Measurements from ENCODE around the gene FCHSD2. TPM values are rescaled to one million over a fixed set of nuclear protein-coding genes. Genes with fewer than 3 reads are reported as not detected.

Gene FCHSD2
- total RNA-seq, 1 experiment from 2014 or later, result 22.6 TPM

- intact Hi-C loops (cut with micrococcal nuclease; ENCODE audit: unreplicated experiment), result no loop called here
- DNase-seq, result no peak
These were observed 82.2 kb downstream of the FCHSD2 start for GRCh38 chr11:73059915-73060314.

DNA sequence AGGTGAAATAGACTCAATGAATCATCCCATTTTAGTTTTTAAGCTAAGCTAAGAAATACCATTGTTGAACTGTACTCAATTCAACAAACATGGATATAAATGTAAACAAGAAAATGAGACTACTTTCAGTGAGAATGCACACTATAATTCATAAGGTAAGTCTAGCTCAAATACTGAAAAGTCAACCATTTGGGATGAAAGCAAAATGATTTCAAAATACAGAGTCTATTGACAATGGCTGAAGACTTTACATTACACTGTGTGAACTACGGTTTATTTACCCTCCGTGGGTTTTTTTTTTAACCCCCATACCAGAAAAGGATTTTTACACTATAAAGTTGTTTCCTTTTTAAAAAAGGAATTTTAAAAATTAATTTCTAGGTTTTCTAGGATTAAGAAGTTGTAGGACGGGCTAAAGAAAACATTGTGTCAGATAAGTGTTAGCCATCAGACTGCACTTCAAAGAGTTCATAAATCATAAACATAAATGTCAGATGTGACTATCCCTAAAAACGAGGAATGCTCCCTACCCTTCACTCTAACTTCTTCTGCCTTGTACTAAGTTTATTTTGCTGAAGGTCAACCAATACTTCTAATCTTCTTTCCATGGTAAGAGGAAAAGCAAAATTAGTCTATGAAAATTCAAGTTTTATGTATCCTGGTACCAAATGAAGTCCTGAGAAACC is 83.0 kb downstream of the FCHSD2 start:
- H2AFZ ChIP-seq, result no peak overlapping the region
- H3K27ac ChIP-seq, result no peak overlapping the region
- CTCF ChIA-PET, result no interaction called here
- no TSS peak for BruUV-seq (replicated peaks)
- no peaks in the 10 kb centered on the region for H3F3A ChIP-seq (ENCODE audit: insufficient read depth, low read depth)
- H4K20me1 ChIP-seq (ENCODE audit: insufficient read depth), result no peaks in the 10 kb centered on the region
- no peaks in the 10 kb centered on the region for H3K27me3 ChIP-seq (ENCODE audit: insufficient read depth, low read depth)
- H3K9me3 ChIP-seq (ENCODE audit: insufficient read depth, low read depth), result no peaks in the 10 kb centered on the region
- no peaks in the 10 kb centered on the region for H3K4me1 ChIP-seq (replicated peaks; ENCODE audit: insufficient read depth)
- no peaks in the 10 kb centered on the region for H3K36me3 ChIP-seq (ENCODE audit: low read depth)
- H3K4me3 ChIP-seq, result no peak overlapping the region
- H3K79me2 ChIP-seq (ENCODE audit: low read depth), result no peaks in the 10 kb centered on the region
- no peak for DNase-seq
- TF ChIP-seq, protein P1, sequence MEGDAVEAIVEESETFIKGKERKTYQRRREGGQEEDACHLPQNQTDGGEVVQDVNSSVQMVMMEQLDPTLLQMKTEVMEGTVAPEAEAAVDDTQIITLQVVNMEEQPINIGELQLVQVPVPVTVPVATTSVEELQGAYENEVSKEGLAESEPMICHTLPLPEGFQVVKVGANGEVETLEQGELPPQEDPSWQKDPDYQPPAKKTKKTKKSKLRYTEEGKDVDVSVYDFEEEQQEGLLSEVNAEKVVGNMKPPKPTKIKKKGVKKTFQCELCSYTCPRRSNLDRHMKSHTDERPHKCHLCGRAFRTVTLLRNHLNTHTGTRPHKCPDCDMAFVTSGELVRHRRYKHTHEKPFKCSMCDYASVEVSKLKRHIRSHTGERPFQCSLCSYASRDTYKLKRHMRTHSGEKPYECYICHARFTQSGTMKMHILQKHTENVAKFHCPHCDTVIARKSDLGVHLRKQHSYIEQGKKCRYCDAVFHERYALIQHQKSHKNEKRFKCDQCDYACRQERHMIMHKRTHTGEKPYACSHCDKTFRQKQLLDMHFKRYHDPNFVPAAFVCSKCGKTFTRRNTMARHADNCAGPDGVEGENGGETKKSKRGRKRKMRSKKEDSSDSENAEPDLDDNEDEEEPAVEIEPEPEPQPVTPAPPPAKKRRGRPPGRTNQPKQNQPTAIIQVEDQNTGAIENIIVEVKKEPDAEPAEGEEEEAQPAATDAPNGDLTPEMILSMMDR (conservative IDR thresholded peaks at IDR 0.05), result no peak
- TF ChIP-seq EZH2 (IDR thresholded peaks at IDR 0.05; ENCODE audit: low read depth), result no peak
- H3K4me2 ChIP-seq, result no peak overlapping the region
- POLR2A ChIA-PET (ENCODE audit: unreplicated experiment), result no interaction called here
- no peaks in the 10 kb centered on the region for H3K9me2 ChIP-seq (ENCODE audit: insufficient read depth)
- intact Hi-C loops (cut with micrococcal nuclease; ENCODE audit: unreplicated experiment), result no loop called here

More at GRCh38 chr11:73059915-73060314, 82.2 kb downstream of the FCHSD2 start:
- no peaks in the 10 kb centered on the region for H4K20me1 ChIP-seq (ENCODE audit: insufficient read depth)
- H3K9me3 ChIP-seq (ENCODE audit: insufficient read depth, low read depth), result no peaks in the 10 kb centered on the region
- H3K4me2 ChIP-seq, result no peak overlapping the region
- BruUV-seq (replicated peaks), result no TSS peak
- H3K9me2 ChIP-seq (ENCODE audit: insufficient read depth), result no peaks in the 10 kb centered on the region
- ChIA-PET POLR2A (ENCODE audit: unreplicated experiment) (no interaction called here), CTCF (no interaction called here)
- TF ChIP-seq, protein P1 (conservative IDR thresholded peaks at IDR 0.05), result no peak
- TF ChIP-seq EZH2 (IDR thresholded peaks at IDR 0.05; ENCODE audit: low read depth), result no peak
- no peaks in the 10 kb centered on the region for H3K36me3 ChIP-seq (ENCODE audit: low read depth)
- H3F3A ChIP-seq (ENCODE audit: insufficient read depth, low read depth), result no peaks in the 10 kb centered on the region
- no peak overlapping the region for H3K27ac ChIP-seq
- H3K27me3 ChIP-seq (ENCODE audit: insufficient read depth, low read depth), result no peaks in the 10 kb centered on the region
- H3K4me3 ChIP-seq, result no peak overlapping the region
- no peaks in the 10 kb centered on the region for H3K4me1 ChIP-seq (replicated peaks; ENCODE audit: insufficient read depth)
- H2AFZ ChIP-seq, result no peak overlapping the region
- H3K79me2 ChIP-seq (ENCODE audit: low read depth), result no peaks in the 10 kb centered on the region

GRCh38 chr11:73055655-73056354 is 86.3 kb downstream of the FCHSD2 start:
- no peaks in the 10 kb centered on the region for H3K27me3 ChIP-seq (ENCODE audit: insufficient read depth, low read depth)
- POLR2A ChIA-PET (ENCODE audit: unreplicated experiment), result no interaction called here
- no peak for DNase-seq
- no peaks in the 10 kb centered on the region for H3K4me1 ChIP-seq (replicated peaks; ENCODE audit: insufficient read depth)
- intact Hi-C loops (cut with micrococcal nuclease; ENCODE audit: unreplicated experiment), result no loop called here
- no peak overlapping the region for H3K4me3 ChIP-seq
- CTCF ChIA-PET, result no interaction called here
- no peaks in the 10 kb centered on the region for H3K36me3 ChIP-seq (ENCODE audit: low read depth)
- BruUV-seq (replicated peaks), result no TSS peak
- H3K27ac ChIP-seq, result no peak overlapping the region
- no peak overlapping the region for H3K4me2 ChIP-seq
- no peak for TF ChIP-seq EZH2 (IDR thresholded peaks at IDR 0.05; ENCODE audit: low read depth)
- TF ChIP-seq, protein P1 (conservative IDR thresholded peaks at IDR 0.05), result no peak
- no peaks in the 10 kb centered on the region for H3F3A ChIP-seq (ENCODE audit: insufficient read depth, low read depth)
- no peaks in the 10 kb centered on the region for H4K20me1 ChIP-seq (ENCODE audit: insufficient read depth)
- H3K79me2 ChIP-seq (ENCODE audit: low read depth), result no peaks in the 10 kb centered on the region
- no peak overlapping the region for H2AFZ ChIP-seq
- H3K9me3 ChIP-seq (ENCODE audit: insufficient read depth, low read depth), result no peaks in the 10 kb centered on the region
- no peaks in the 10 kb centered on the region for H3K9me2 ChIP-seq (ENCODE audit: insufficient read depth)

Measured in PC-9 (cell line).